H1 (cell line): ENCODE measurements around the gene BPIFB2.

Source experiments
- CTCF ChIP-seq, 3 experiments: IDR thresholded peaks; 1 replicate in 2 of 3; 2 replicates in 1 of 3; pipeline versions ENCODE4 v1.5.1 to v1.6.1; 2011; ENCODE audit warnings: low read length in 3 of 3, mild to moderate bottlenecking in 3 of 3, inconsistent platforms in 2 of 3, low read depth in 1 of 3, moderate library complexity in 1 of 3; ENCODE audit not compliant: insufficient read depth in 1 of 3; ENCODE audit errors: control extremely low read depth in 1 of 3
- GTF2F1 ChIP-seq: IDR thresholded peaks from 2 replicates; pipeline ENCODE4 v1.6.1; 2012; ENCODE audit warnings: low read depth, low read length, improper control_type of control experiment, borderline replicate concordance
- TCF12 ChIP-seq: IDR thresholded peaks from 2 replicates; pipeline ENCODE4 v1.6.1; 2011; ENCODE audit warnings: low read depth, mild to moderate bottlenecking, low read length

GRCh38 chr20:32980990-32981389 is 26.5 kb upstream of the BPIFB2 start:
- TF ChIP-seq CTCF (IDR thresholded peaks at IDR 0.05; ENCODE audit: control extremely low read depth in 1 of 3, insufficient read depth in 1 of 3, low read depth in 1 of 3, low read length in 3 of 3) (no peak), TCF12 (no peak), GTF2F1 (no peak)
